Measurements from ENCODE around the gene RNU6-7. TPM values are rescaled to one million over a fixed set of nuclear protein-coding genes. Genes with fewer than 3 reads are reported as not detected.

Gene RNU6-7
- not detected in 2 replicates for total RNA-seq

- ATAC-seq (ENCODE audit: low read depth), result no peak
- POLR2A ChIA-PET, result interaction anchor here (1.1 to 3.0 kb wide), 4 partner anchors 122 to 1175 kb away, joined by 3 to 53 read pairs (median 4); partner anchors contain the start of genes ARHGAP5, HEATR5A and STRN3
- DNase-seq, result no peak
- Mint-ChIP-seq H3K27me3 (no peaks in the 10 kb centered on the region), H3K27ac (peak within 1 kb of the TSS; percentile 100), H3K4me1 (peaks cover 51% of the 10 kb centered on the region), H3K36me3 (ENCODE audit: low read depth) (peaks cover 10% of the 10 kb centered on the region), H3K9me3 (no peaks in the 10 kb centered on the region), H3K4me3 (peak within 1 kb of the TSS; percentile 87)
- TF ChIP-seq, protein P1, sequence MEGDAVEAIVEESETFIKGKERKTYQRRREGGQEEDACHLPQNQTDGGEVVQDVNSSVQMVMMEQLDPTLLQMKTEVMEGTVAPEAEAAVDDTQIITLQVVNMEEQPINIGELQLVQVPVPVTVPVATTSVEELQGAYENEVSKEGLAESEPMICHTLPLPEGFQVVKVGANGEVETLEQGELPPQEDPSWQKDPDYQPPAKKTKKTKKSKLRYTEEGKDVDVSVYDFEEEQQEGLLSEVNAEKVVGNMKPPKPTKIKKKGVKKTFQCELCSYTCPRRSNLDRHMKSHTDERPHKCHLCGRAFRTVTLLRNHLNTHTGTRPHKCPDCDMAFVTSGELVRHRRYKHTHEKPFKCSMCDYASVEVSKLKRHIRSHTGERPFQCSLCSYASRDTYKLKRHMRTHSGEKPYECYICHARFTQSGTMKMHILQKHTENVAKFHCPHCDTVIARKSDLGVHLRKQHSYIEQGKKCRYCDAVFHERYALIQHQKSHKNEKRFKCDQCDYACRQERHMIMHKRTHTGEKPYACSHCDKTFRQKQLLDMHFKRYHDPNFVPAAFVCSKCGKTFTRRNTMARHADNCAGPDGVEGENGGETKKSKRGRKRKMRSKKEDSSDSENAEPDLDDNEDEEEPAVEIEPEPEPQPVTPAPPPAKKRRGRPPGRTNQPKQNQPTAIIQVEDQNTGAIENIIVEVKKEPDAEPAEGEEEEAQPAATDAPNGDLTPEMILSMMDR (IDR thresholded peaks at IDR 0.05), result no peak
- CTCF ChIA-PET, result no interaction called here
- intact Hi-C loops (cut with micrococcal nuclease), result loop anchor here (2.0 to 10.0 kb wide), 6 partner anchors 15 to 1643 kb away; partner anchors contain the start of genes AP4S1, COCH, G2E3 and STRN3
These were observed at the start of gene RNU6-7 for GRCh38 chr14:32201816-32202490. Gene RNU6-7 (plus strand): TSS chr14:32202045.

DNA sequence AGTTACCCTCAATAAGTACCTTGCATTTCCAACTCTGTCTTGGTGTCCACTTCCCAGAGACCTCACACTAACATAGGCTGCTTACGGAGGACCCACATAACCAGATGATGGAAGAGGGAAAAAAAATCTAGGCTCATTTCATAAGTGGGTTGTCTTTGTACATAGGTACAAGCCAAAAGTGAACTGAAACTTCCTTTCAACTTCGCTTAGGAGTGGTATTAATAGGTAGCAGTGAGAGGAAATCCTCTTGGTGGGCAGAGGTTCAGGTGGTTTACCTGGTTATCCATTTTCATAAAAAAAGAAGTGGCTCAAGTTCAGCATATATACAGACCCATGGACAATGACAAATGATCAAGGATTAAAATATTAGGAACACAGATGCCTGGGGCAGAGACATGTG lies 35.8 kb upstream of the RNU6-7 start:
- ChIA-PET CTCF (no interaction called here), POLR2A (no interaction called here)
- Mint-ChIP-seq H3K27ac (no peak overlapping the region), H3K4me3 (no peak overlapping the region), H3K36me3 (ENCODE audit: low read depth) (no peaks in the 10 kb centered on the region), H3K4me1 (peaks cover 15% of the 10 kb centered on the region), H3K27me3 (no peaks in the 10 kb centered on the region), H3K9me3 (no peaks in the 10 kb centered on the region)
- TF ChIP-seq, protein P1 (IDR thresholded peaks at IDR 0.05), result no peak
- ATAC-seq (ENCODE audit: low read depth) (no peak), DNase-seq (no peak)
- intact Hi-C loops (cut with micrococcal nuclease), result no loop called here

- no peak overlapping the region for H3K27ac Mint-ChIP-seq
These were observed 34.9 kb upstream of the RNU6-7 start for GRCh38 chr14:32166924-32167323.

DNA sequence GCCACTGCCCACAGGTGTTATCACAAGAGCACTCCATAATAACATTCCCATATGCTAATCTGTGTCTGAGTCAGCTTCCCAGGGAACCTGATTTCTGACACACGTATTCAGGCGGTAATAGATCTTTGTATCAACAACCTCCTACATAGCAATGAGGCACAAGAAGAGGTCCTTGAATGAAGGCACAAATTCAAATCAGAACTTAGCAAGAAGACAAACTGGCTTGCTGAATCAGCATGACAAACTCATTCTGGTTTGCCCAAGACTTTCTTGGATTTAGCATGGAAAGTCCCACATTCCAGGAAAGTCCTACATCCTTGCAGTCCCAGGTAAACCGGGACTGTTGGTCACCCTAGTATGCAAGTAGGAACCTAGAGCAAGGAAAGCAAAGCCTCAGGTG lies 33.9 kb upstream of the RNU6-7 start:
- no peak for ATAC-seq (ENCODE audit: low read depth)
- no peak for DNase-seq
- intact Hi-C loops (cut with micrococcal nuclease), result no loop called here
- ChIA-PET CTCF (no interaction called here), POLR2A (no interaction called here)
- TF ChIP-seq, protein P1 (IDR thresholded peaks at IDR 0.05), result no peak
- Mint-ChIP-seq H3K4me3 (no peak overlapping the region), H3K27ac (no peak overlapping the region), H3K4me1 (peaks cover 15% of the 10 kb centered on the region), H3K36me3 (ENCODE audit: low read depth) (no peaks in the 10 kb centered on the region), H3K9me3 (no peaks in the 10 kb centered on the region), H3K27me3 (no peaks in the 10 kb centered on the region)

More at GRCh38 chr14:32166924-32167323, 34.9 kb upstream of the RNU6-7 start:
- no peak for ATAC-seq (ENCODE audit: low read depth)
- no peak overlapping the region for H3K4me3 Mint-ChIP-seq
- no peaks in the 10 kb centered on the region for H3K9me3 Mint-ChIP-seq
- intact Hi-C loops (cut with micrococcal nuclease), result no loop called here
- CTCF ChIA-PET, result no interaction called here
- POLR2A ChIA-PET, result no interaction called here
- DNase-seq, result no peak
- no peaks in the 10 kb centered on the region for H3K27me3 Mint-ChIP-seq
- no peaks in the 10 kb centered on the region for H3K36me3 Mint-ChIP-seq (ENCODE audit: low read depth)
- TF ChIP-seq, protein P1 (IDR thresholded peaks at IDR 0.05), result no peak
- peaks cover 15% of the 10 kb centered on the region for H3K4me1 Mint-ChIP-seq

DNA sequence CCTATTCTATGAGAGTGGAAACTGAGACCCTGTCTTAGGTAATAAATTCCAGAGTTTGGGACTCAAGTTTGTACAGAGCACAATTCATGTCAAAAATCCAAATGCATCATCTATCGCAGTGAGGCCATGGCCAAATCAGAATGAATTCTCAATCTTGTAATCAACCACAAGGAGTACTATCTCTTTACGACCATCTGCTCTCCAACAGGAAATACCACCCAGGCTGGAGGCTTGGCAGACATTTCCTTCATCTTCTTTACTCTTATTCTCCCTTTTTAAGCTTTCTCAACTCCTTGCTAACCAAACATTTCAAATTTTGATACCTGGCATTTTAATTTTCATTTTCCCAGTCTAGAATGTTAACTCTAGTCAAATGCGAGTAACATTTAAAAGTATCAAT lies 32.7 kb upstream of the RNU6-7 start:
- POLR2A ChIA-PET, result no interaction called here
- ATAC-seq (ENCODE audit: low read depth) (no peak), DNase-seq (no peak)
- CTCF ChIA-PET, result no interaction called here
- TF ChIP-seq, protein P1 (IDR thresholded peaks at IDR 0.05), result no peak
- Mint-ChIP-seq H3K27me3 (no peaks in the 10 kb centered on the region), H3K36me3 (ENCODE audit: low read depth) (no peaks in the 10 kb centered on the region), H3K27ac (no peak overlapping the region), H3K4me1 (peaks cover 15% of the 10 kb centered on the region), H3K4me3 (no peak overlapping the region), H3K9me3 (no peaks in the 10 kb centered on the region)
- intact Hi-C loops (cut with micrococcal nuclease), result no loop called here
